GM18505 (cell line): ENCODE data around the gene ELMOD3.
A peak's percentile ranks its signal among the peaks of the same experiment; 100 is the strongest.

ENCODE experiments used
- ATAC-seq: cut with Tn5 transposase; IDR thresholded peaks from one replicate; pipeline ENCODE4 v1.9.1; 2021; ENCODE audit not compliant: unreplicated experiment
- POLR2A ChIP-seq: IDR thresholded peaks from 4 replicates; pipeline ENCODE4 v1.6.1; 2011; ENCODE audit warnings: borderline replicate concordance; ENCODE audit not compliant: insufficient read depth, insufficient read length; ENCODE audit errors: extremely low read depth

Gene ELMOD3

GRCh38 chr2:85395912-85396475 lies 41.4 kb downstream of the ELMOD3 start:
- no peak for ATAC-seq
- TF ChIP-seq POLR2A: no peak

GRCh38 chr2:85396531-85397470 lies 42.2 kb downstream of the ELMOD3 start:
- ATAC-seq: no peak
- no peak for TF ChIP-seq POLR2A

GRCh38 chr2:85397925-85398331 lies 43.4 kb downstream of the ELMOD3 start:
- no peak for TF ChIP-seq POLR2A
- no peak for ATAC-seq

- TF ChIP-seq POLR2A: no peak
- ATAC-seq: no peak
Observed at GRCh38 chr2:85398426-85399182, 44.0 kb downstream of the ELMOD3 start.

GRCh38 chr2:85399183-85399455 lies 44.5 kb downstream of the ELMOD3 start:
- ATAC-seq: no peak

GRCh38 chr2:85400023-85400422 lies 45.5 kb downstream of the ELMOD3 start:
- no peak for TF ChIP-seq POLR2A
- ATAC-seq: no peak

More at GRCh38 chr2:85399183-85399455, 44.5 kb downstream of the ELMOD3 start:
- no peak for TF ChIP-seq POLR2A

GRCh38 chr2:85400541-85401463 lies 46.2 kb downstream of the ELMOD3 start:
- no peak for ATAC-seq
- TF ChIP-seq POLR2A: no peak

- no peak for ATAC-seq
- no peak for TF ChIP-seq POLR2A
Observed at GRCh38 chr2:85401464-85401805, 46.9 kb downstream of the ELMOD3 start.

- TF ChIP-seq POLR2A: no peak
- no peak for ATAC-seq
Observed at GRCh38 chr2:85401844-85402243, 47.3 kb downstream of the ELMOD3 start.

GRCh38 chr2:85405201-85406059 lies 50.9 kb downstream of the ELMOD3 start:
- ATAC-seq: no peak
- TF ChIP-seq POLR2A: peak; percentile 29

GRCh38 chr2:85409845-85410583 lies 55.4 kb downstream of the ELMOD3 start, which contains the start of gene CAPG:
Gene CAPG (minus strand): TSS chr2:85410366. CDS start chr2:85402145, 8,221 bp downstream.
- ATAC-seq: peak; percentile 63
- TF ChIP-seq POLR2A: peak; percentile 62
